HepG2 (cell line): ENCODE results near the gene TTLL8. TPM values are rescaled to one million over a fixed set of nuclear protein-coding genes. Genes with fewer than 3 reads are reported as not detected.

Source experiments
- GPN1 ChIP-seq: sonication (generic); formaldehyde crosslinking; IDR thresholded peaks from 2 replicates; pipeline ENCODE4 v1.5.1; 2020; ENCODE audit warnings: missing genetic modification reagents, borderline replicate concordance
- IRX3 ChIP-seq: sonication (generic); formaldehyde crosslinking; IDR thresholded peaks from 2 replicates; pipeline ENCODE4 v1.8.1; 2023; ENCODE audit warnings: mild to moderate bottlenecking, low read depth, missing genetic modification reagents, borderline replicate concordance
- NFYB ChIP-seq: sonication (generic); formaldehyde crosslinking; IDR thresholded peaks from 2 replicates; pipeline ENCODE4 v1.4.0; 2020; ENCODE audit warnings: missing genetic modification reagents
- TAF15 ChIP-seq: fragments of 200-400 bp; formaldehyde crosslinking; IDR thresholded peaks from one replicate; pipeline ENCODE4 v1.6.1; 2018; ENCODE audit warnings: mild to moderate bottlenecking, low read depth, low read length; ENCODE audit not compliant: poor library complexity, severe bottlenecking
- THAP11 ChIP-seq: IDR thresholded peaks from 2 replicates; pipeline ENCODE4 v1.6.1; 2016; ENCODE audit warnings: missing biosample characterization, missing genetic modification reagents
- ZFAT ChIP-seq: sonication (generic); formaldehyde crosslinking; conservative IDR thresholded peaks from 2 replicates; pipeline ENCODE4 v1.8.1; 2023; ENCODE audit warnings: missing genetic modification reagents, inconsistent platforms
- ZNF124 ChIP-seq: sonication (generic); formaldehyde crosslinking; IDR thresholded peaks from 2 replicates; pipeline ENCODE4 v1.4.0; 2020; ENCODE audit warnings: missing genetic modification reagents
- ZNF17 ChIP-seq: sonication (generic); formaldehyde crosslinking; IDR thresholded peaks from 2 replicates; pipeline ENCODE4 v1.5.0; 2020; ENCODE audit warnings: mild to moderate bottlenecking, missing genetic modification reagents
- ZNF180 ChIP-seq: sonication (generic); formaldehyde crosslinking; IDR thresholded peaks from 2 replicates; pipeline ENCODE4 v1.4.0; 2020; ENCODE audit warnings: low read depth, missing genetic modification reagents, borderline replicate concordance
- ZNF746 ChIP-seq: sonication (generic); formaldehyde crosslinking; IDR thresholded peaks from 2 replicates; pipeline ENCODE4 v1.8.0; 2022; ENCODE audit warnings: mild to moderate bottlenecking, missing genetic modification reagents
- ZNF883 ChIP-seq: sonication (generic); formaldehyde crosslinking; IDR thresholded peaks from 2 replicates; pipeline ENCODE4 v1.5.1; 2020; ENCODE audit warnings: mild to moderate bottlenecking, missing genetic modification reagents; ENCODE audit errors: not compliant biosample characterization
- polyA plus RNA-seq, 8 experiments: library from polyadenylated mRNA; depleted of rRNA in 3 of 8; stranded (reverse) in 7 of 8; unstranded in 1 of 8; fragments of >200 nt; fragmentation: Illumina TruSeq in 4 of 8; extraction: Trizol in 4 of 8; gene quantifications; 2 replicates each; pipeline versions ENCODE4 v1.2.1 to v1.2.3, GENCODE V29; 2011 to 2016; ENCODE audit warnings: low read depth in 4 of 8, missing spikeins in 1 of 8, mixed read lengths in 1 of 8; ENCODE audit not compliant: insufficient read depth in 1 of 8
- total RNA-seq, 5 experiments: library from RNA; depleted of rRNA; stranded (reverse); fragments of >200 nt; fragmentation: Illumina TruSeq; extraction: Trizol; gene quantifications; 2 replicates each; pipeline ENCODE4 v1.2.3, GENCODE V29; 2016; ENCODE audit warnings: low read depth in 1 of 5
- TF ChIP-seq, protein P1 (sequence below): sonication (generic); formaldehyde crosslinking; IDR thresholded peaks from 2 replicates; pipeline ENCODE4 v1.5.1; 2020; ENCODE audit warnings: mild to moderate bottlenecking, missing genetic modification reagents, borderline replicate concordance
- TF ChIP-seq, protein P2 (sequence below), 2 experiments: sonication (generic) in 1 of 2; formaldehyde crosslinking in 1 of 2; IDR thresholded peaks; 2 replicates each; pipeline versions ENCODE4 v1.4.0 to v1.6.1; 2016 to 2020; ENCODE audit warnings: borderline replicate concordance in 1 of 2, low read depth in 1 of 2, mild to moderate bottlenecking in 1 of 2, missing genetic modification reagents in 1 of 2
- TF ChIP-seq, protein P3 (sequence below): sonication (generic); formaldehyde crosslinking; IDR thresholded peaks from 2 replicates; pipeline ENCODE4 v1.4.0; 2020; ENCODE audit warnings: missing genetic modification reagents
- TF ChIP-seq, protein P4 (sequence below): sonication (generic); formaldehyde crosslinking; IDR thresholded peaks from 2 replicates; pipeline ENCODE4 v1.9.0; 2022; ENCODE audit warnings: missing genetic modification reagents, mild to moderate bottlenecking, borderline replicate concordance

Gene TTLL8
- total and polyA plus RNA-seq, 2 of the 13 experiments (the other 11 are each of a cell fraction or from before 2014, with no cell fraction given), result not detected

DNA sequence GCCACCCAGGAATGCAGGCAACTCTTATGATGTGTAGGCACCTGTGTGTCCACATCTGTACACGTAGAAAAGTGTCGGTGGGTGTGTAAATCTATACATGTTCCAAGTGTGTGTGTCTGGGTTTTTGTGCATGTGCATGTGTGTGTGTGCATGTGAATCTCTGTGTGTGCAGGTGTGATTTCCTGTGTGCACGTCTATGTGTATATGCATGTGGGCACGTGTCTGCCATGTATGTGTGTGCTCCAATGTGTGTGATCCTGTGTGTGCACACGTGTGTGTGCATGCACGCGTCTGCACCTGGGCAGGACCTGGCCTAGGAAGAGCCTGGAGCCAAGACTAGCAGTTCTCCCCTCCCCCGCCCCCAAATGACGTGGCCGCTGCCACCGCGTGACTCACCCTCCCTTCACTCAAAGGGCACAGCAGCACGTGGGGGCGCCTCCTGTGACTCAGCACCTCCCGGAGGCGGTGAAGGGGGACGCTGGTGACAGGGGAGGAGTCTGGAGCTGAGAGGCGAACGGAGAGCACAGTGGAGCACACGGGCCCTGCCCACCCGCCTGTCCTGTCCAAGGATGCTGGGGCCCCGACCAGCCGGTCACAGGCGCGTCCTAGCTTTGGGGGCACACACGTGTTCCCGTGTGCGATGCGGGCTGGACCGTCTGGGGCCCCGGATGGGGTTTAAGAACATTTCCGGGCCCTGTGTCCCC lies 87.4 kb downstream of the TTLL8 start (continued):
- TF ChIP-seq, protein P1, sequence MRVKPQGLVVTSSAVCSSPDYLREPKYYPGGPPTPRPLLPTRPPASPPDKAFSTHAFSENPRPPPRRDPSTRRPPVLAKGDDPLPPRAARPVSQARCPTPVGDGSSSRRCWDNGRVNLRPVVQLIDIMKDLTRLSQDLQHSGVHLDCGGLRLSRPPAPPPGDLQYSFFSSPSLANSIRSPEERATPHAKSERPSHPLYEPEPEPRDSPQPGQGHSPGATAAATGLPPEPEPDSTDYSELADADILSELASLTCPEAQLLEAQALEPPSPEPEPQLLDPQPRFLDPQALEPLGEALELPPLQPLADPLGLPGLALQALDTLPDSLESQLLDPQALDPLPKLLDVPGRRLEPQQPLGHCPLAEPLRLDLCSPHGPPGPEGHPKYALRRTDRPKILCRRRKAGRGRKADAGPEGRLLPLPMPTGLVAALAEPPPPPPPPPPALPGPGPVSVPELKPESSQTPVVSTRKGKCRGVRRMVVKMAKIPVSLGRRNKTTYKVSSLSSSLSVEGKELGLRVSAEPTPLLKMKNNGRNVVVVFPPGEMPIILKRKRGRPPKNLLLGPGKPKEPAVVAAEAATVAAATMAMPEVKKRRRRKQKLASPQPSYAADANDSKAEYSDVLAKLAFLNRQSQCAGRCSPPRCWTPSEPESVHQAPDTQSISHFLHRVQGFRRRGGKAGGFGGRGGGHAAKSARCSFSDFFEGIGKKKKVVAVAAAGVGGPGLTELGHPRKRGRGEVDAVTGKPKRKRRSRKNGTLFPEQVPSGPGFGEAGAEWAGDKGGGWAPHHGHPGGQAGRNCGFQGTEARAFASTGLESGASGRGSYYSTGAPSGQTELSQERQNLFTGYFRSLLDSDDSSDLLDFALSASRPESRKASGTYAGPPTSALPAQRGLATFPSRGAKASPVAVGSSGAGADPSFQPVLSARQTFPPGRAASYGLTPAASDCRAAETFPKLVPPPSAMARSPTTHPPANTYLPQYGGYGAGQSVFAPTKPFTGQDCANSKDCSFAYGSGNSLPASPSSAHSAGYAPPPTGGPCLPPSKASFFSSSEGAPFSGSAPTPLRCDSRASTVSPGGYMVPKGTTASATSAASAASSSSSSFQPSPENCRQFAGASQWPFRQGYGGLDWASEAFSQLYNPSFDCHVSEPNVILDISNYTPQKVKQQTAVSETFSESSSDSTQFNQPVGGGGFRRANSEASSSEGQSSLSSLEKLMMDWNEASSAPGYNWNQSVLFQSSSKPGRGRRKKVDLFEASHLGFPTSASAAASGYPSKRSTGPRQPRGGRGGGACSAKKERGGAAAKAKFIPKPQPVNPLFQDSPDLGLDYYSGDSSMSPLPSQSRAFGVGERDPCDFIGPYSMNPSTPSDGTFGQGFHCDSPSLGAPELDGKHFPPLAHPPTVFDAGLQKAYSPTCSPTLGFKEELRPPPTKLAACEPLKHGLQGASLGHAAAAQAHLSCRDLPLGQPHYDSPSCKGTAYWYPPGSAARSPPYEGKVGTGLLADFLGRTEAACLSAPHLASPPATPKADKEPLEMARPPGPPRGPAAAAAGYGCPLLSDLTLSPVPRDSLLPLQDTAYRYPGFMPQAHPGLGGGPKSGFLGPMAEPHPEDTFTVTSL (CRISPR knock-in tag), result 0 out of 2 replicates have a peak, but pooled peaks have one; percentile 8
- TF ChIP-seq GPN1 (CRISPR knock-in tag) (no peak), IRX3 (CRISPR knock-in tag) (no peak), ZNF124 (peak; percentile 76; the same call in 1 of the 2 replicates), NFYB (CRISPR knock-in tag) (no peak), TAF15 (no peak), ZNF17 (CRISPR knock-in tag) (no peak), ZNF180 (no peak), THAP11 (CRISPR knock-in tag) (peak; percentile 72), ZNF883 (CRISPR knock-in tag) (no peak), ZNF746 (CRISPR knock-in tag) (peak; percentile 95), ZFAT (no peak)
- TF ChIP-seq, protein P2, sequence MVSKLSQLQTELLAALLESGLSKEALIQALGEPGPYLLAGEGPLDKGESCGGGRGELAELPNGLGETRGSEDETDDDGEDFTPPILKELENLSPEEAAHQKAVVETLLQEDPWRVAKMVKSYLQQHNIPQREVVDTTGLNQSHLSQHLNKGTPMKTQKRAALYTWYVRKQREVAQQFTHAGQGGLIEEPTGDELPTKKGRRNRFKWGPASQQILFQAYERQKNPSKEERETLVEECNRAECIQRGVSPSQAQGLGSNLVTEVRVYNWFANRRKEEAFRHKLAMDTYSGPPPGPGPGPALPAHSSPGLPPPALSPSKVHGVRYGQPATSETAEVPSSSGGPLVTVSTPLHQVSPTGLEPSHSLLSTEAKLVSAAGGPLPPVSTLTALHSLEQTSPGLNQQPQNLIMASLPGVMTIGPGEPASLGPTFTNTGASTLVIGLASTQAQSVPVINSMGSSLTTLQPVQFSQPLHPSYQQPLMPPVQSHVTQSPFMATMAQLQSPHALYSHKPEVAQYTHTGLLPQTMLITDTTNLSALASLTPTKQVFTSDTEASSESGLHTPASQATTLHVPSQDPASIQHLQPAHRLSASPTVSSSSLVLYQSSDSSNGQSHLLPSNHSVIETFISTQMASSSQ (IDR thresholded peaks at IDR 0.05; ENCODE audit: low read depth), result peak; percentile 37; the same call in 1 of the 2 replicates
- TF ChIP-seq, protein P2 (CRISPR knock-in tag; IDR thresholded peaks at IDR 0.05; ENCODE audit: borderline replicate concordance), result peak; percentile 78; the same call in 1 of the 2 replicates
- TF ChIP-seq, protein P3, sequence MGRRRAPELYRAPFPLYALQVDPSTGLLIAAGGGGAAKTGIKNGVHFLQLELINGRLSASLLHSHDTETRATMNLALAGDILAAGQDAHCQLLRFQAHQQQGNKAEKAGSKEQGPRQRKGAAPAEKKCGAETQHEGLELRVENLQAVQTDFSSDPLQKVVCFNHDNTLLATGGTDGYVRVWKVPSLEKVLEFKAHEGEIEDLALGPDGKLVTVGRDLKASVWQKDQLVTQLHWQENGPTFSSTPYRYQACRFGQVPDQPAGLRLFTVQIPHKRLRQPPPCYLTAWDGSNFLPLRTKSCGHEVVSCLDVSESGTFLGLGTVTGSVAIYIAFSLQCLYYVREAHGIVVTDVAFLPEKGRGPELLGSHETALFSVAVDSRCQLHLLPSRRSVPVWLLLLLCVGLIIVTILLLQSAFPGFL (CRISPR knock-in tag), result no peak
- TF ChIP-seq, protein P4, sequence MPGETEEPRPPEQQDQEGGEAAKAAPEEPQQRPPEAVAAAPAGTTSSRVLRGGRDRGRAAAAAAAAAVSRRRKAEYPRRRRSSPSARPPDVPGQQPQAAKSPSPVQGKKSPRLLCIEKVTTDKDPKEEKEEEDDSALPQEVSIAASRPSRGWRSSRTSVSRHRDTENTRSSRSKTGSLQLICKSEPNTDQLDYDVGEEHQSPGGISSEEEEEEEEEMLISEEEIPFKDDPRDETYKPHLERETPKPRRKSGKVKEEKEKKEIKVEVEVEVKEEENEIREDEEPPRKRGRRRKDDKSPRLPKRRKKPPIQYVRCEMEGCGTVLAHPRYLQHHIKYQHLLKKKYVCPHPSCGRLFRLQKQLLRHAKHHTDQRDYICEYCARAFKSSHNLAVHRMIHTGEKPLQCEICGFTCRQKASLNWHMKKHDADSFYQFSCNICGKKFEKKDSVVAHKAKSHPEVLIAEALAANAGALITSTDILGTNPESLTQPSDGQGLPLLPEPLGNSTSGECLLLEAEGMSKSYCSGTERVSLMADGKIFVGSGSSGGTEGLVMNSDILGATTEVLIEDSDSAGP, result peak; percentile 84
